Stomach smooth muscle (tissue), 2 donors: ENCODE results near the gene BMP6.
A peak's percentile ranks its signal among the peaks of the same experiment; 100 is the strongest.

ENCODE experiments used
- H3K27ac ChIP-seq: one replicate; pipeline ENCODE4 v1.7.0; 2013; ENCODE audit warnings: mild to moderate bottlenecking, low read length, inconsistent platforms
- H3K27me3 ChIP-seq, 2 donors: one replicate each; pipeline ENCODE4 v1.7.0; 2013; ENCODE audit warnings: low read length in 2 of 2; ENCODE audit not compliant: insufficient read depth in 2 of 2, control insufficient read depth in 1 of 2
- H3K36me3 ChIP-seq, 2 donors: one replicate each; pipeline ENCODE4 v1.7.0; 2013; ENCODE audit warnings: low read length in 2 of 2; ENCODE audit not compliant: control insufficient read depth in 2 of 2, insufficient read depth in 2 of 2
- H3K4me1 ChIP-seq: one replicate; pipeline ENCODE4 v1.7.0; 2013; ENCODE audit warnings: low read length; ENCODE audit not compliant: control insufficient read depth, insufficient read depth
- H3K4me3 ChIP-seq, 2 donors: one replicate each; pipeline ENCODE4 v1.7.0; 2013; ENCODE audit warnings: low read length in 2 of 2
- H3K9ac ChIP-seq, 2 donors: one replicate each; pipeline ENCODE4 v1.7.0; 2013; ENCODE audit warnings: low read length in 2 of 2, mild to moderate bottlenecking in 1 of 2
- H3K9me3 ChIP-seq, 2 donors: one replicate each; pipeline ENCODE4 v1.7.0; 2013; ENCODE audit warnings: low read length in 2 of 2; ENCODE audit not compliant: control insufficient read depth in 2 of 2
- donor health status: healthy.
- donor health status: Pancreatic carcinoma.

BMP6 gene

GRCh38 chr6:7787731-7788130 is 61.8 kb downstream of the BMP6 start:
- Histone ChIP-seq H3K36me3 (no peaks in the 10 kb centered on the region), H3K9ac (no peak overlapping the region), H3K4me3 (peak overlapping the region in 1 of 2 donors; percentile 23), H3K27me3 (no peaks in the 10 kb centered on the region), H3K9me3 (no peaks in the 10 kb centered on the region), H3K27ac (no peak overlapping the region), H3K4me1 (peaks cover 21% of the 10 kb centered on the region)

DNA sequence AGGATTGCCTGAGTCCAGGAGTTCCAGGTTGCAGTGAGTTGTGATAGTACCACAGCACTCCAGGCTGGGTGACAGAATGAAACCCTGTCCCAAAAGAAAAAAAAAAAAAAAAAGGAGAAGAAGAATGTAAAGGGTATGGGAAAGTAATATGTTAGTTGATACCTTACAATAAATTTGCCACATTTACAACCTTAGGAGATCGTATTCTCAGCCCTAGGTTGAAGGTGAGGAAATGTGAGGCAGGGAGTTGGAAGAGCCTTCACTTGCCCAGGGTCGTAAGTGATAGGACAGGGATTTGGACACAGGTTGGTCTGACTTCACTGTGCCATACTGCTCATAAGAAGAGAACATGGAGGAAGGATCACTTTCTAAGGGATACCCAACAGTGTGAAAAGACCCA is 68.6 kb downstream of the BMP6 start:
- no peaks in the 10 kb centered on the region for H3K9me3 ChIP-seq
- H3K36me3 ChIP-seq = no peaks in the 10 kb centered on the region
- no peak overlapping the region for H3K9ac ChIP-seq
- peaks cover 0 to 2% of the 10 kb centered on the region in 2 donors for H3K27me3 ChIP-seq
- no peak overlapping the region for H3K4me3 ChIP-seq
- H3K27ac ChIP-seq = no peak overlapping the region
- no peaks in the 10 kb centered on the region for H3K4me1 ChIP-seq

DNA sequence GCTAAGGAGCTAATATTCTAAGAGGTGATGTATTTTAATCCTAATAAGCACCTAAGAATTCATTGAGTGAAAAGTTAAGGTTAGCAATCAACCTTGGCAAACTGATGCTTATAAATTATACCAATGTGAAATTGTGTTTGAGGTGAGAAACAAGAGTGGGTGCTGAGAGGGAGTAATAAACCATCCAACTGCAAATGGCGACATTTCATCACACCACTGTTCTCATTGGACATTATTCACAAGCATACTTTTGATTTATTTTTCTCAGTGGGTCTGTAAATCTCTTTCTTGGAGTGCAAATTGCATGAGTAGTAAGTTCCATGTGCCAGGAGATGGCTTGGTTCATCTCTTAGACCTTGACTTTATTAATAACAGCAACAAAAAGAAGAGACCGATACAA is 71.5 kb downstream of the BMP6 start:
- no peak overlapping the region for H3K4me3 ChIP-seq
- no peaks in the 10 kb centered on the region for H3K36me3 ChIP-seq
- H3K27me3 ChIP-seq = peaks cover 0 to 2% of the 10 kb centered on the region in 2 donors
- no peak overlapping the region for H3K9ac ChIP-seq
- H3K9me3 ChIP-seq = no peaks in the 10 kb centered on the region
- no peaks in the 10 kb centered on the region for H3K4me1 ChIP-seq
- no peak overlapping the region for H3K27ac ChIP-seq

DNA sequence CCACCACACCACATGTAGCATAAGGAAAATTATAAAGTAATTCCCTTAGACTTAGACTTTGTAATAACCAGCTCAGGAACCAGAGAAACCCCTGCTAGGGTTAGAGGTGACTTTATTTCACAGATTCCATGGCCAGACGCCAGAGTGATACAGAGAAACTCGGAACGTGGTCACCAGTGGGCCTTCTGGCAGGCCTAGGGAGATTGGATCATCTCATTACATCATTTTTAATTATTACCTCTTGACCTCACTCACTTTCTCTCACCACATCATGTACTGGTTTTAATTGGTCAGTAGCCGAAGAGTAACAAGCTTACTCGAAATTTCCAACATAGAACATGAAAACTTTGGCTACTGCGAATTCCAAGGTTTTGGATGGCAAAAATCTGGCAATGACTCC is 72.9 kb downstream of the BMP6 start:
- H3K4me3 ChIP-seq = no peak overlapping the region
- no peaks in the 10 kb centered on the region for H3K9me3 ChIP-seq
- no peaks in the 10 kb centered on the region for H3K36me3 ChIP-seq
- H3K27me3 ChIP-seq = peaks cover 0 to 2% of the 10 kb centered on the region in 2 donors
- H3K27ac ChIP-seq = no peak overlapping the region
- H3K9ac ChIP-seq = no peak overlapping the region
- H3K4me1 ChIP-seq = no peaks in the 10 kb centered on the region

DNA sequence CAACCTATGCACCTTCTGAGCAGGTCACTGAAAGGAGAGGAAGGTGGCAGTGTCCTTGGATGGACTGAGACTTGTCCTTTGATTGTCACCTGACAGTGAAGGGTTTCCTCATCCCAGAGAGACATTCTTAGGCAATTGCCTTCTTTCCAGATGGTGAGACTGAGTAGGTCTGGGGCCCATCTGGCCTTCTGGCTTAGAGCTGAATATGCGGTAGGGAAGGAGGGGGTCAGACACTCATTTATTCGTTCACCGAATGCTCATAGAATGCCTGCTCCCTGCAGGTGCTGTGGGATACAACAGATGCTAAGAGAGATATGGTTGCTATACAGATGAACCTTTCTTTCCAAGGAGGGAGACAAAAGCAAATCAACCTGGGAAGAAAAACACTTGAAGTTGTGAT is 76.8 kb downstream of the BMP6 start:
- H3K9me3 ChIP-seq = no peaks in the 10 kb centered on the region
- no peaks in the 10 kb centered on the region for H3K4me1 ChIP-seq
- H3K4me3 ChIP-seq = no peak overlapping the region
- no peak overlapping the region for H3K27ac ChIP-seq
- H3K9ac ChIP-seq = no peak overlapping the region
- peaks cover 0 to 4% of the 10 kb centered on the region in 2 donors for H3K27me3 ChIP-seq
- no peaks in the 10 kb centered on the region for H3K36me3 ChIP-seq

GRCh38 chr6:7803214-7803613 is 77.3 kb downstream of the BMP6 start:
- Histone ChIP-seq H3K4me3 (no peak overlapping the region), H3K27me3 (peaks cover 0 to 4% of the 10 kb centered on the region in 2 donors), H3K9ac (no peak overlapping the region), H3K4me1 (no peaks in the 10 kb centered on the region), H3K27ac (no peak overlapping the region), H3K36me3 (no peaks in the 10 kb centered on the region), H3K9me3 (no peaks in the 10 kb centered on the region)

DNA sequence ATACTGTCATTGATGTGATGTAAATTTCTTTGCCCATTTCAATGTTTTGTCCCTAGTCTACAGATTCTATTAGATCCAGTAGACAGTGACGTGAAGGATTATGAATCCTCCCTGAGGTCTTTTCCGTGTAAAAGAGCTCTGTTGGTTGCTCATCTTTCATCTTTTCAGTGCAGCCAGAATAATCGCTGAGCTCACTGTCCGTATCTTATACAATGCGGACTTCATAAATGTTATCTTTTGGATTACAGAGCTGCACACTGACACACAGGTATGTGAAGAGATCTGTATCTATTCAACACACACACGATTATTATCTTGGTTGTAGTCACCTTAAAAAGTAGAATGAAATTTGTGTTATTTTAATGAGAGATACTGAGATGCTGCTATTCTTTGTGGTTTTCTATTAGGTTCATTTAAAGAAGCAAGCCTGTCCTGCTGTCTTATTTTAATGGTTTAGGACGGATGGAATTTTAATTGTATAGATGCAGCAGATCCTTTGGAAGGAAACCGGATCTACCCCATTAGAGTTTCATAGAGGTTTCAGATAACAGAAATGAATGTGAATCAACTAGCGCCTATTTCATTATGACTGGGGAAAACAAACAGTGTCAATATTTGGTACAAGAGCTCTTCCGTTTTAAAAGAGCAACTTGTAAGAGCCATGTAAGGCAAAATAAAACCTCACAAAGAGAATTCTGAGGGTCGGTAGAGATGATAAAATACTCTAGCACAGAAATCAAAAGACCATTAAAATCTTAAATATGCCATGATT is 79.4 kb downstream of the BMP6 start:
- Histone ChIP-seq H3K9me3 (no peaks in the 10 kb centered on the region), H3K27me3 (peaks cover 0 to 4% of the 10 kb centered on the region in 2 donors), H3K4me1 (no peaks in the 10 kb centered on the region), H3K4me3 (no peak overlapping the region), H3K9ac (no peak overlapping the region), H3K36me3 (no peaks in the 10 kb centered on the region), H3K27ac (no peak overlapping the region)

DNA sequence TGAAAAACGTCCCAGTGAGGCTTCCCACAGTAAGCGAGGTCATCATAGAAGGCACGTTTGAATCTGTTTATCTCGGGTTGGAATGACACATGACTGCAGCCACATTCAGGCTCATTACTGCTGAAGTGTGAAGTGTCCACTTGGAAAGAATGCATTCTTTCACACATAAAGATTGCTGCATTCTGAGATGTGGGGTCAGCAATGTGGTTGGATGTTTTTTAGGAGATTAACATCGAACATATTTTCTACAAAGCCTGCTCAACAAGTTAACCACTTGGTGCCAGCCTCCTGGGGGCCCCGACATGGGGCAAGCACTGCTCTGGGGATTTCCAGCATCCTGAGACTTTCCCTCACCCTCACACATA is 79.9 kb downstream of the BMP6 start:
- no peaks in the 10 kb centered on the region for H3K9me3 ChIP-seq
- H3K9ac ChIP-seq = no peak overlapping the region
- H3K27me3 ChIP-seq = peaks cover 0 to 4% of the 10 kb centered on the region in 2 donors
- H3K27ac ChIP-seq = no peak overlapping the region
- H3K4me3 ChIP-seq = no peak overlapping the region
- no peaks in the 10 kb centered on the region for H3K4me1 ChIP-seq
- H3K36me3 ChIP-seq = no peaks in the 10 kb centered on the region

DNA sequence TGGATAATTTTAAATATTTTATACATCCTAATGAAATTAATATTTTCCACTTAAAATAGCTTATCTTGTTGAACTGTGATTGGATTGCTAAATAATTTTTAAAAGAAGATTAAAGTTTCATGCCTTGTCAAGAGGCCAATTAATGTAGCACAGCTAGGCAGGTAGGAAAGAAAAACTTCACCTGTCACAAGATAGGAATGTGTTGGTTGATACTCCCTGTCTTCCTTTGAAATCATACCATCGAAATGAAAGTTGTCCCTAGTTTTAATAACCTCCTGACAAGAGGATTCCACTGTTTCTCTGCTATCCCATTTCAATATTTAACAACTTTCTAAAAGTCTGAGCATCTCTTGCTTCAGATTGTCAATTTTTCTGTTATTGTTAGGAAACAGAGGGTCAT is 80.8 kb downstream of the BMP6 start:
- H3K27me3 ChIP-seq = peaks cover 0 to 4% of the 10 kb centered on the region in 2 donors
- H3K4me1 ChIP-seq = no peaks in the 10 kb centered on the region
- no peaks in the 10 kb centered on the region for H3K9me3 ChIP-seq
- H3K9ac ChIP-seq = no peak overlapping the region
- no peak overlapping the region for H3K4me3 ChIP-seq
- no peak overlapping the region for H3K27ac ChIP-seq
- no peaks in the 10 kb centered on the region for H3K36me3 ChIP-seq

DNA sequence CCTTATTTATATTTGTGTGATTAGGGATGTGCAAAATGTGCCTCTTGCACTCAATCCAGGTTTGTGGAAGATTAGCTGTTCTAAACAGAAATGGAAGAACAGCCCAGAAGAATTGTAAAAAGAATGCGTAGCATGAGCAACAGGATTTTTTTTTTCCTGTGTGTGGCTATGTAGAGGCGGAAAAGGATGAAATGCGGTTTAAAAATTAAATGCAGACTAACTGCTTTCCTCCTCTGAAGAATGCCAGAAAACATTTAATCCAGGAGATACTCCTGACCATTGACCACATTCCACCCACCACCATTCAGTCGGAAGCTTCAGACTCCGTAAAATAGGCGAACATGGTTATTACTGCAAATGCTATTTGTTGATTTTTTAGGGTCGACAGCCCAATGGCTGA is 83.4 kb downstream of the BMP6 start:
- H3K27ac ChIP-seq = no peak overlapping the region
- H3K9me3 ChIP-seq = no peaks in the 10 kb centered on the region
- no peaks in the 10 kb centered on the region for H3K4me1 ChIP-seq
- no peak overlapping the region for H3K4me3 ChIP-seq
- H3K27me3 ChIP-seq = peaks cover 0 to 4% of the 10 kb centered on the region in 2 donors
- no peak overlapping the region for H3K9ac ChIP-seq
- no peaks in the 10 kb centered on the region for H3K36me3 ChIP-seq

DNA sequence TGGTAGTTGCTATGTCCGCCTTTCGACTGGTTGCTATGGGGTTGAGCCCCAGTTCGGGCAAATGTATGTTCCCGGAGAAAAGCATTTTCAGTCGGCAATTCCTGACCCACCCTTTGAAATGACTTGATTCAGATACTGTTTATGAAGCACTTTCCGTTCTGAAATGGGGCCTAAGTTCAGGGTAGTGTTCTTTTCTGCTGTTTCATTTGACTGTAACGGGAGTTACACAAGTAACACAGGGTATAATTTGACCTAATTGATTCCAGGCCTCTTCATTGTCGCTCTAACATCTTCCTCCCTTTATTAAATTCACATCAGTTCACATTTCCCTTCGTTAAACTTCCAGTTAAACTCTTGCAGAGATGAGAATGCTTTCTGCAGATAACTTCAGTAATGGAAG is 85.5 kb downstream of the BMP6 start:
- no peaks in the 10 kb centered on the region for H3K4me1 ChIP-seq
- no peaks in the 10 kb centered on the region for H3K36me3 ChIP-seq
- no peak overlapping the region for H3K27ac ChIP-seq
- H3K4me3 ChIP-seq = no peak overlapping the region
- no peaks in the 10 kb centered on the region for H3K9me3 ChIP-seq
- no peaks in the 10 kb centered on the region for H3K27me3 ChIP-seq
- H3K9ac ChIP-seq = no peak overlapping the region
